ENCODE results near the gene SYT17.
"Not testable (repeated sequence)": the region's sequence is repeated elsewhere in the genome, so short reads cannot be mapped to it uniquely, and the experiment has no call there.

SYT17 gene

GRCh38 chr16:19174478-19174877 lies 6.4 kb downstream of the SYT17 start:
- no peak for DNase-seq

- DNase-seq = no peak
Measured at GRCh38 chr16:19175492-19176262, 7.6 kb downstream of the SYT17 start.

GRCh38 chr16:19177111-19177739 lies 9.2 kb downstream of the SYT17 start:
- no peak for DNase-seq

- no peak for DNase-seq
Measured at GRCh38 chr16:19179546-19180490, 11.8 kb downstream of the SYT17 start.

GRCh38 chr16:19180741-19181140 lies 12.7 kb downstream of the SYT17 start:
- DNase-seq = no peak

- no peak for DNase-seq
Measured at GRCh38 chr16:19182481-19182880, 14.4 kb downstream of the SYT17 start.

- no peak for DNase-seq
Measured at GRCh38 chr16:19183187-19183586, 15.1 kb downstream of the SYT17 start.

GRCh38 chr16:19184823-19185509 lies 16.9 kb downstream of the SYT17 start:
- no peak for DNase-seq

GRCh38 chr16:19185510-19185851 lies 17.4 kb downstream of the SYT17 start:
- no peak for DNase-seq

GRCh38 chr16:19186408-19186807 lies 18.4 kb downstream of the SYT17 start:
- no peak for DNase-seq

- DNase-seq = not testable (repeated sequence)
Measured at GRCh38 chr16:19187961-19188360, 19.9 kb downstream of the SYT17 start.

GRCh38 chr16:19188406-19188805 lies 20.4 kb downstream of the SYT17 start:
- no peak for DNase-seq

- no peak for DNase-seq
Measured at GRCh38 chr16:19192865-19193264, 24.8 kb downstream of the SYT17 start.

GRCh38 chr16:19196871-19197270 lies 28.8 kb downstream of the SYT17 start:
- no peak for DNase-seq

GRCh38 chr16:19203374-19203966 lies 35.4 kb downstream of the SYT17 start:
- DNase-seq = no peak

- DNase-seq = no peak
Measured at GRCh38 chr16:19210280-19210924, 42.4 kb downstream of the SYT17 start.

GRCh38 chr16:19210968-19211367 lies 42.9 kb downstream of the SYT17 start:
- no peak for DNase-seq

GRCh38 chr16:19212059-19212458 lies 44.0 kb downstream of the SYT17 start:
- DNase-seq = no peak

GRCh38 chr16:19213885-19214284 lies 45.8 kb downstream of the SYT17 start:
- no peak for DNase-seq

- no peak for DNase-seq
Measured at GRCh38 chr16:19215705-19216104, 47.7 kb downstream of the SYT17 start.

- DNase-seq = no peak
Measured at GRCh38 chr16:19218581-19218980, 50.5 kb downstream of the SYT17 start.

- DNase-seq = no peak
Measured at GRCh38 chr16:19219836-19220235, 51.8 kb downstream of the SYT17 start.
